Measurements from ENCODE around the gene CALHM4. TPM values are rescaled to one million over a fixed set of nuclear protein-coding genes. Genes with fewer than 3 reads are reported as not detected.

The CALHM4 gene
- polyA plus RNA-seq, 1 donor, result 0.13 TPM

DNA sequence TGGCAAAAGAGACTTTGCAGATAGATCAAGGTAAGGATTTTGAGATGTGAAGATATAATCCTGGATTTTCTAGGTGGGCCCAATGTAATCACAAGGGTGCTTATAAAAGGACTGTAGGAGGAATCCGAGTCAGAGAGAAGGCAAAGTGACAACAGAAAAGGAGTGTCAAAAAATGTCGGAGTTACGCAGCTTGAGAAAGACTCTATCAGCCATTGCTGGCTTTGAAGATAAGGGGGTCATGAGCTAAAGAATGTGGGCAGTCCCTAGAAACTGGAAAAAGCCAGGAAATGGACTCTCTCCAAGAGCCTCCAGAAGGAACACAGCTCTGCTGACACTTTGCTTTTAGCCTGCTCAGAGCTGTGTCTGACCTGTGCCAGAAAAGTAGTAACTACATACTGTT is 9.1 kb downstream of the CALHM4 start:
- H3K9me3 ChIP-seq (ENCODE audit: control insufficient read depth, low read depth, low read length), result no peaks in the 10 kb centered on the region
- WGBS (ENCODE audit: insufficient coverage, low lambda C conversion rate), result 24% methylated on average over 2 of the region's 3 CpGs
- H3K4me1 ChIP-seq (ENCODE audit: control insufficient read depth, insufficient read depth, low read length), result peaks cover 3% of the 10 kb centered on the region
- H3K27me3 ChIP-seq (ENCODE audit: control insufficient read depth, insufficient read depth, low read length), result peaks cover 7% of the 10 kb centered on the region
- H3K36me3 ChIP-seq (ENCODE audit: control insufficient read depth, insufficient read depth, low read length), result no peaks in the 10 kb centered on the region
- H3K4me3 ChIP-seq (ENCODE audit: low read length), result no peak overlapping the region
- peak overlapping the region; percentile 69 for H3K27ac ChIP-seq (ENCODE audit: low read length)
- peak; percentile 45 for DNase-seq

DNA sequence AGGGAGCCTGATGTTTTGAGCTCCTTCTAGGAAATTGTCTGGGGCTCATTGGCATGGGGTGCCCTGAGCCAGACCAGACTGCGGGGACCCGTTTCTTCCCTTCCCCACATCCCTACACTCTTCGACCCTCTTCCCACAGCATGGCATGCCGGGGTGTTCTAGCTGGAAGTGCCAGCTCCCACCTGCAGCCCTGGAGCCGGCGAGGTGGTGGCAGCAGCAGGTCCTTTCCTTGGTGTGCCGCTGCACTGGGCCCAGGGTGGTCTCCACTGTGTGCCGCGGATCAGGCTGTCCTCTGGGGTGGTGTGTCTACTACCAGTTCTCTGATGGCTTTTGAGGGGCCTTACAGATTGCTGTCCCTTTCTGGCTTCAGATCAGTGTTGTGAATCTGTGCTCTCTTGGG is 10.3 kb downstream of the CALHM4 start:
- no peak overlapping the region for H3K4me3 ChIP-seq (ENCODE audit: low read length)
- H3K4me1 ChIP-seq (ENCODE audit: control insufficient read depth, insufficient read depth, low read length), result peaks cover 3% of the 10 kb centered on the region
- no peaks in the 10 kb centered on the region for H3K36me3 ChIP-seq (ENCODE audit: control insufficient read depth, insufficient read depth, low read length)
- H3K27me3 ChIP-seq (ENCODE audit: control insufficient read depth, insufficient read depth, low read length), result peaks cover 7% of the 10 kb centered on the region
- no peak overlapping the region for H3K27ac ChIP-seq (ENCODE audit: low read length)
- no peak for DNase-seq
- no peaks in the 10 kb centered on the region for H3K9me3 ChIP-seq (ENCODE audit: control insufficient read depth, low read depth, low read length)
- WGBS (ENCODE audit: insufficient coverage, low lambda C conversion rate), result no CpG with 5 or more reads among the region's 9 CpGs

GRCh38 chr6:116564311-116564710 is 10.8 kb downstream of the CALHM4 start:
- H3K36me3 ChIP-seq (ENCODE audit: control insufficient read depth, insufficient read depth, low read length), result no peaks in the 10 kb centered on the region
- H3K4me1 ChIP-seq (ENCODE audit: control insufficient read depth, insufficient read depth, low read length), result peaks cover 3% of the 10 kb centered on the region
- no peak overlapping the region for H3K27ac ChIP-seq (ENCODE audit: low read length)
- no peaks in the 10 kb centered on the region for H3K9me3 ChIP-seq (ENCODE audit: control insufficient read depth, low read depth, low read length)
- no peak overlapping the region for H3K4me3 ChIP-seq (ENCODE audit: low read length)
- 60% methylated on average over 1 of the region's 7 CpGs for WGBS (ENCODE audit: insufficient coverage, low lambda C conversion rate)
- DNase-seq, result no peak
- peaks cover 7% of the 10 kb centered on the region for H3K27me3 ChIP-seq (ENCODE audit: control insufficient read depth, insufficient read depth, low read length)

- Histone ChIP-seq H3K27ac (ENCODE audit: low read length) (no peak overlapping the region), H3K9me3 (ENCODE audit: control insufficient read depth, low read depth, low read length) (no peaks in the 10 kb centered on the region), H3K4me3 (ENCODE audit: low read length) (peak overlapping the region; percentile 26), H3K27me3 (ENCODE audit: control insufficient read depth, insufficient read depth, low read length) (peaks cover 7% of the 10 kb centered on the region), H3K4me1 (ENCODE audit: control insufficient read depth, insufficient read depth, low read length) (peaks cover 3% of the 10 kb centered on the region), H3K36me3 (ENCODE audit: control insufficient read depth, insufficient read depth, low read length) (no peaks in the 10 kb centered on the region)
- DNase-seq, result peak; percentile 12 to 37
- no CpG with 5 or more reads among the region's 42 CpGs for WGBS (ENCODE audit: insufficient coverage, low lambda C conversion rate)
These were observed 11.6 kb downstream of the CALHM4 start for GRCh38 chr6:116564921-116565872.

- H3K4me1 ChIP-seq (ENCODE audit: control insufficient read depth, insufficient read depth, low read length), result no peaks in the 10 kb centered on the region
- H3K27me3 ChIP-seq (ENCODE audit: control insufficient read depth, insufficient read depth, low read length), result peaks cover 7% of the 10 kb centered on the region
- DNase-seq, result no peak
- H3K9me3 ChIP-seq (ENCODE audit: control insufficient read depth, low read depth, low read length), result no peaks in the 10 kb centered on the region
- no peaks in the 10 kb centered on the region for H3K36me3 ChIP-seq (ENCODE audit: control insufficient read depth, insufficient read depth, low read length)
- no peak overlapping the region for H3K27ac ChIP-seq (ENCODE audit: low read length)
- no peak overlapping the region for H3K4me3 ChIP-seq (ENCODE audit: low read length)
These were observed 14.6 kb downstream of the CALHM4 start for GRCh38 chr6:116568111-116568510.

DNA sequence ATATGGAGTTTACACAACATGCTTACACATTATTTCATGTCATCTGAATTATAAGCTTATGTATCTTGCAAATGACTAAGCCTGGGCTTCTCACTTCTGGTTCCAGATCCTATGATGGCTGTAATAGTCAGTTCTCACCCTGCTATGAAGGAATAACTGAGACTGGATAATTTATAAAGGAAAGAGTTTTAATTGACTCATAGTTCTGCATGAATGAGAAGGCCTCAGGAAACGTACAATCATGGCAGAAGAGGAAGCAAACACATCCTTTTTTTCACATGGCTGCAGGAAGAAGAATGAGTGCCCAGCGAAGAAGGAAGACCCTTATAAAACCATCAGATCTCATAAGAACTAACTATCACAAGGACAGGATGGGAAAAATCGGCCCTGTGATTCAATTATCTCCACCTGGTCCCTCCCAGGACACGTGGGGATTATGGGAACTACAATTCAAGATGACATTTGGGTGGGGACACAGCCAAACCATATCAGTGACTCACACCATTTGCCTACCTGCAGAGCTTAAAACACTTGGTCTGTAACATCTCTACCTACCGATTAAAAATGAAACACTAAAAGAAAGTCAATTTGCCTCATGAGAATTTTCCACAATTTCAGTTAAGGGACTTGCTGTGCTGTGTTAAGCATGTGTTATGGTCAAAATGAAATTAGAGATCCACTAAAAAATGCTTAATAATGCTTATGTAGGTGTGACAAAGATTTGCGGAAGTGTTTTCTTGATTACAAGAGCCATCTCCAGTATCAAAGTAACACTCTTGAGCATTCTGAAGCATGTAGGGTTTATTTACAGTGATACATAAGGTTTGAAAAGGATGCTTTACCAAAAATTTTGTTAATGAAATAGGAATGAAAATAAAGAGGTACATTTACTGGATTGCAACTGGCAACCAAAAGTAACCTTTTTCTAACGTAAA is 15.5 kb downstream of the CALHM4 start:
- H3K27me3 ChIP-seq (ENCODE audit: control insufficient read depth, insufficient read depth, low read length), result peaks cover 7% of the 10 kb centered on the region
- no peaks in the 10 kb centered on the region for H3K9me3 ChIP-seq (ENCODE audit: control insufficient read depth, low read depth, low read length)
- 82% methylated on average over 2 of the region's 7 CpGs for WGBS (ENCODE audit: insufficient coverage, low lambda C conversion rate)
- no peaks in the 10 kb centered on the region for H3K4me1 ChIP-seq (ENCODE audit: control insufficient read depth, insufficient read depth, low read length)
- no peak overlapping the region for H3K27ac ChIP-seq (ENCODE audit: low read length)
- no peak for DNase-seq
- H3K36me3 ChIP-seq (ENCODE audit: control insufficient read depth, insufficient read depth, low read length), result peaks cover 2% of the 10 kb centered on the region
- H3K4me3 ChIP-seq (ENCODE audit: low read length), result no peak overlapping the region

DNA sequence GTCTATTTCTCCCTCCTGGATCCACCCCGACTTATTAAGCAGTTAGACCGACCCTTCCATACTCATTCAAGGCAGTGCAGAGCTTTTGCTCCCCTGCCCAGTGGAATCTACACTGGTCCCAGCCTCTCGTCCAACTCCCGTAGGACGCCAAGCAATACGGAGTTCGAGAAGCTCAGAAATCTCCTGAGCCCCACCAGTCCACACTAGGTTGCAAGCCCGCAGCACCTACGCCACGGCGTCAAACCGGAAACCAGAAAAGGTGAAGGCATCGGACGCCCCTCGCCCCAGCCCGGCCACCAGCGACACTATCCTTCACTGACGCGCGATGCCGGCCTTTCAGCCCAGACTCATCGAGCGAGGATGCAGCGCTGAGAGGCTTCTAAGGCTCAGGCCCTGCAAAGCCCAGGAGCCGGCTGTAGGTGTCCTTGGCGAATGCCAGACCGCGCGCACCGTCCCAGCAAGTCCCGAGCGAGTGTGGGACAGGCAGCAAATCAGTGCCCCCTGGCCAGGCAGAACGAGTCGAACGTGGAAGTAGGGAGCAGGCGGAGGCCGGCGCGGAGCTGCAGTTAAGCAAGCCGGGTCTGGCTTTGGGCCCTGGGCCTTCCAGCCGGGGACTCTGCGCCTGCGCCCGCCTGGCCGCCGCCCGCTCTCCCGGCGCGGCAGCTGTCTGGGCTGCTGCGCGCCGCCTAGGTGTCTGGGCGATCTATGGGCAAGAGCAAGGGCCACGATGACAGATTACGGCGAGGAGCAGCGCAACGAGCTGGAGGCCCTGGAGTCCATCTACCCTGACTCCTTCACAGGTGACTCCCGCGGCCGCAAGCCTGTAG is 17.5 kb downstream of the CALHM4 start, which contains the start of gene RWDD1:
TSS of gene RWDD1 (plus strand) at position 649 of the 827 bp plus-strand sequence. CDS start at position 728, 79 bp downstream.
- Histone ChIP-seq H3K9me3 (ENCODE audit: control insufficient read depth, low read depth, low read length) (no peaks in the 10 kb centered on the region), H3K4me1 (ENCODE audit: control insufficient read depth, insufficient read depth, low read length) (no peaks in the 10 kb centered on the region), H3K4me3 (ENCODE audit: low read length) (peak within 1 kb of the TSS; percentile 98), H3K27ac (ENCODE audit: low read length) (peak within 1 kb of the TSS; percentile 93), H3K27me3 (ENCODE audit: control insufficient read depth, insufficient read depth, low read length) (no peaks in the 10 kb centered on the region), H3K36me3 (ENCODE audit: control insufficient read depth, insufficient read depth, low read length) (peaks cover 15% of the 10 kb centered on the region)
- no CpG with 5 or more reads among the region's 62 CpGs for WGBS (ENCODE audit: insufficient coverage, low lambda C conversion rate)
- peak; percentile 99 to 100 for DNase-seq

DNA sequence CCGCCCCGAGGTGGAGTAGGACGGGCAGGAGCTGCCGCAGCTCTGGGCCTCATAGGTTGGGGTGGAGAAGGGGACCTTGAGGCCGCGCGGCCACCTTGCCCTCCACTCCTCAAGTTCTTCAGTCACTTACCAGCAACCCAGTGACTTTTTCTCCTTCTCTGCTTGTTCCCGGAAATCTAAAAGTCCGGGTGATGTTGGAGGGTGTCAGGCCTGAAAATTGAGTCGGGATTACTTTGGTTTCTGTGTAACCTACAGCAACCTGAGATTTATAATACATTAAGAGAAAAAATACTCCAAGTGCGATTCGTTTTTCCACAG is 18.1 kb downstream of the CALHM4 start:
- H3K4me1 ChIP-seq (ENCODE audit: control insufficient read depth, insufficient read depth, low read length), result no peaks in the 10 kb centered on the region
- 0% methylated on average over 3 of the region's 12 CpGs for WGBS (ENCODE audit: insufficient coverage, low lambda C conversion rate)
- H3K4me3 ChIP-seq (ENCODE audit: low read length), result peak overlapping the region; percentile 97
- H3K27ac ChIP-seq (ENCODE audit: low read length), result peak overlapping the region; percentile 91
- no peak for DNase-seq
- H3K36me3 ChIP-seq (ENCODE audit: control insufficient read depth, insufficient read depth, low read length), result peaks cover 20% of the 10 kb centered on the region
- H3K9me3 ChIP-seq (ENCODE audit: control insufficient read depth, low read depth, low read length), result no peaks in the 10 kb centered on the region
- no peaks in the 10 kb centered on the region for H3K27me3 ChIP-seq (ENCODE audit: control insufficient read depth, insufficient read depth, low read length)

GRCh38 chr6:116572162-116572561 is 18.6 kb downstream of the CALHM4 start:
- DNase-seq, result peak; percentile 20 to 67
- H3K4me3 ChIP-seq (ENCODE audit: low read length), result peak overlapping the region; percentile 97
- WGBS (ENCODE audit: insufficient coverage, low lambda C conversion rate), result 29% methylated on average over 1 of the region's 7 CpGs
- no peaks in the 10 kb centered on the region for H3K27me3 ChIP-seq (ENCODE audit: control insufficient read depth, insufficient read depth, low read length)
- H3K36me3 ChIP-seq (ENCODE audit: control insufficient read depth, insufficient read depth, low read length), result peaks cover 25% of the 10 kb centered on the region
- H3K4me1 ChIP-seq (ENCODE audit: control insufficient read depth, insufficient read depth, low read length), result no peaks in the 10 kb centered on the region
- peak overlapping the region; percentile 91 for H3K27ac ChIP-seq (ENCODE audit: low read length)
- no peaks in the 10 kb centered on the region for H3K9me3 ChIP-seq (ENCODE audit: control insufficient read depth, low read depth, low read length)

DNA sequence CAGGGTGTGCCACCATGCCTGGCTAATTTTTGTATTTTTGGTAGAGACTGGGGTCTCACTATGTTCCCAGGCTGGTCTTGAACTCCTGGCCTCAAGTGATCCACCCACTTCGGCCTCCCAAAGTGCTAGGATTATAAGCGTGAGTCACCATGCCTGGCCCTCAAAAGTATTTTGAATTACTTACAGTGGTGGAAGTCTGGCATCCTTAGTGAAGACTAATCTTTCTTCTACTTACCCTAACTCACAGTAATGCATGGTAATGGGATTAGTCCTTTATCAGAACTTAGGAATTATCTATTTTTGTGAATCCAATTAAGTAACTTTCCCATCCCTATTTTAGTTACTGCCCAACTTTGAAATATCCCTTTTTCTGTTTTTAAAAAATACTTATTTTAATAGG is 21.7 kb downstream of the CALHM4 start:
- DNase-seq, result no peak
- Histone ChIP-seq H3K9me3 (ENCODE audit: control insufficient read depth, low read depth, low read length) (no peaks in the 10 kb centered on the region), H3K27ac (ENCODE audit: low read length) (no peak overlapping the region), H3K36me3 (ENCODE audit: control insufficient read depth, insufficient read depth, low read length) (peaks cover 26% of the 10 kb centered on the region), H3K4me3 (ENCODE audit: low read length) (no peak overlapping the region), H3K27me3 (ENCODE audit: control insufficient read depth, insufficient read depth, low read length) (no peaks in the 10 kb centered on the region), H3K4me1 (ENCODE audit: control insufficient read depth, insufficient read depth, low read length) (no peaks in the 10 kb centered on the region)
- WGBS (ENCODE audit: insufficient coverage, low lambda C conversion rate), result 100% methylated on average over 2 of the region's 2 CpGs

All from large intestine (tissue), 3 donors.